ENCODE data around the gene NTMT1.

NTMT1 gene

GRCh38 chr9:129679537-129679936 is 53.6 kb downstream of the NTMT1 start:
- no peak for DNase-seq (ENCODE audit: low spot score)

GRCh38 chr9:129681924-129682323 is 56.0 kb downstream of the NTMT1 start:
- DNase-seq (ENCODE audit: low spot score) = no peak

DNA sequence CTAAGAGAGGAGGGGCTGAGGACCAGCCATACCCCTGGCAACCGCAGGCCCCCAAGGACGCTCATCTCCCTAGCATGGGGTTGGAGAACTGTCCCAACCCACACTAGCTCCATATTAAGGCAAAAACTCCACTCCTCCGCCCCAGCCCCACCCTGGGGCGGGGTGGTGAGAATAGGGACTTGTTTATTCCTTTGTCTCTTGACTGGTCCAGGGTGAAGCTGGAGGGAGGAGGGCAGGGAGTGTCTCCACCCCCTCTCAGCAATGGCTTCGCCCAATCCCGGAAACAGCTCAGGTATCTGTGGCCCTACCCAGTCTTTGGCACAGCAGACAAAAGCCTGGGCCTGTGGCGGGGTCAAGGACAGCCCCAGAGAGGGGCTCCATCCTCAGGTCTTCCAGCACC is 56.4 kb downstream of the NTMT1 start:
- no peak for DNase-seq (ENCODE audit: low spot score)

DNA sequence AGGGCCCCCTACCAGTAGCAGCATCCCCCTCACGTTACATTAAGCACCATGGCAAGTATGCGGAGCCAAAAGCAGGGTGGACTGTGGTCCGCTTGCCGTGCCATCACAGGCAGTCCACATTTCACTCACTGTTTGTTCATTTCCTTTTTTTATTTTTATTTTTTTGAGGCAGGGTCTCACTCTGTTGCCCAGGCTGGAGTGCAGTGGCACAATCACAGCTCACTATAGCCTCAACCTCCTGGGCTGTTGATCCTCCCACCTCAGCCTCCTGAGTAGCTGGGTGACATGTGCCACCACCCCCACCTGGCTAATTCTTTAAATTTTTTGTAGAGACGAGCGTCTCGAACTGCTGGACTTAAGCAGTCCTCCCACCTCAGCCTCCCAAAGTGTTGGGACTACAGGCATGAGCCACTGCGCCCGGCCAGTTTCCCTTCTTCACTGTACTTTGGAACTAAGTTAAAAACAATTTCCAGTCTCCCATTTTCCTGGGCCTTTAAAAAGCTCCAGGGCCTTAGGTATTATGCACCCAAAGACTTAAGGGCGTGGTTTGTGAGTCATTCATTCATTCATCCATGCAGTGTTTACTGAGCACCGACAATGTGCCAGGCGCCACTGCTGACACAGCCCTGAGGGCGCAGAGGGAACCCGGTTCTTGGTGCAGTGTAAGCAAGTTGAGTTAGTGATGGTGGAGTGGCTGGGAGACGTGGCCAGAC is 59.4 kb downstream of the NTMT1 start:
- DNase-seq (ENCODE audit: low spot score) = no peak
